ENCODE results near the gene ASCC2. TPM values are rescaled to one million over a fixed set of nuclear protein-coding genes. Genes with fewer than 3 reads are reported as not detected.
A peak's percentile ranks its signal among the peaks of the same experiment; 100 is the strongest.
"Not testable (repeated sequence)": the region's sequence is repeated elsewhere in the genome, so short reads cannot be mapped to it uniquely, and the experiment has no call there.

ASCC2 gene
- total RNA-seq, 2 donors from 2014 or later = 102 to 124 TPM

DNA sequence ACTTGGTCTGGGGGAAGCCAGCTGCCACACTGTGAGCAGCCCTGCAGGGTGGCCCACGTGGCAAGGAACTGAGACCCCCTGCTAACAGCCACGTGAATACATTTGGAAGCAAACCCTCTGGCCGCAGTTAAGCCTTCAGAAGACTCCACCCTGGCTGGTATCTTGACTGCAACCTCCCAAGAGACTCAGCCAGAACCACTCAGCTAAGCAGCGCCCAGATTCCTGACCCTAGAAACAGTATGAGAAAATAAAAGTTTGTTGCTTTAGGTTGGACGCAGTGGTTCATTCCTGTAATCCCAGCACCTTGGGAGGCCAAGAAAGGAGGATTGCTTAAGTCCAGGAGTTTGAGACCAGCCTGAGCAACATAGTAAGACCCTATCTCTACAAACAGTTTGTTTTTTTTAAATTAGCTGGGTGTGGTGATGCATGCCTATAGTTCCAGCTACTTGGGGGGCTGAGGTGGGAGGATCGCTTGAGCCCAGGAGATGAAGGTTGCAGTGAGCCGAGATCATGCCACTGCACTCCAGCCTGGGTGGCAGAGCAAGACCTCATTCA lies 79.9 kb downstream of the ASCC2 start:
- peaks cover 0 to 3% of the 10 kb centered on the region in 2 donors for H3K4me1 Mint-ChIP-seq (ENCODE audit: low read depth in 2 of 2)
- no peaks in the 10 kb centered on the region for H3K27me3 Mint-ChIP-seq
- no peak overlapping the region for H3K4me3 Mint-ChIP-seq
- DNase-seq (ENCODE audit: low spot score) = no peak
- no peak overlapping the region for H3K27ac Mint-ChIP-seq
- ATAC-seq = no peak
- no peaks in the 10 kb centered on the region for H3K36me3 Mint-ChIP-seq
- H3K9me3 Mint-ChIP-seq = no peaks in the 10 kb centered on the region

DNA sequence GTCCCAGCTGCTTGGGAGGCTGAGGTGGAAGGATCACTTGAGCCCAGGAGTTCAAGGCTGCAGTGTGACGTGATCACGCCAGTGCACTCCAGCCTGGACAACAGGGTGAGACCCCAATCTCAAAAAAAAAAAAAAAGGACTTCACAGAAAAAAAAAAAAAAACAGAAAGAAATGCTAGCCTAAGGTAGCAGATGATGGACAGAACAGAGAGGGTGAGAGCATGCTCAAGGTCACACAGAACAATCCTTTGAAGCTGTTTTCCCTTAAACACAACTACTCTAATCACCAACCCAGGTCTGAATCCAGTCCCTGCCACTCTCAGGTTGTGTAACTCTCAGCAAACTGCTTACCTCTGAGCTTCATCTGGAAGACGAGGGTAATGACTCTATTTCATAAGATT lies 81.0 kb downstream of the ASCC2 start:
- Mint-ChIP-seq H3K4me3 (no peak overlapping the region), H3K4me1 (ENCODE audit: low read depth in 2 of 2) (peaks cover 3% of the 10 kb centered on the region in 2 donors), H3K9me3 (no peaks in the 10 kb centered on the region), H3K27me3 (no peaks in the 10 kb centered on the region), H3K27ac (no peak overlapping the region), H3K36me3 (no peaks in the 10 kb centered on the region)
- ATAC-seq (no peak), DNase-seq (ENCODE audit: low spot score) (no peak)

DNA sequence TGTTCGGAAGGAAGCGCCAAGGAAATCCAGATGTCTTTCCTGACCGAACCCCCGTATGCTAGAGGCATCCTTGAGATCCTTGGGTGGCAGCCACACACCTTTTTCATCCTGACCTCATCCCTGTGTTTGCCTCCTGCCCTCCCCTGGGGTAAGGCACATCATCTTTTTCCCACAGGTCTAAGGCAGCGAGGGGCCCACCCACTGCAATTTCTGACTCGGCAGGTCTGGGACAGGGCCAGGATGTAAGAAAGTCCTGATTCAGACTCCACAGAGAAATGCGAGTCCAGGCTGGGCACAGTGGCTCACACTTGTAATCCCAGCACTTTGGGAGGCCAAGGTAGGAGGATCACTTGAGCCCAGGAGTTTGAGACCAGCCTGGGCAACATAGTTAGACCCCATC lies 81.7 kb downstream of the ASCC2 start:
- no peaks in the 10 kb centered on the region for H3K27me3 Mint-ChIP-seq
- ATAC-seq = no peak

DNA sequence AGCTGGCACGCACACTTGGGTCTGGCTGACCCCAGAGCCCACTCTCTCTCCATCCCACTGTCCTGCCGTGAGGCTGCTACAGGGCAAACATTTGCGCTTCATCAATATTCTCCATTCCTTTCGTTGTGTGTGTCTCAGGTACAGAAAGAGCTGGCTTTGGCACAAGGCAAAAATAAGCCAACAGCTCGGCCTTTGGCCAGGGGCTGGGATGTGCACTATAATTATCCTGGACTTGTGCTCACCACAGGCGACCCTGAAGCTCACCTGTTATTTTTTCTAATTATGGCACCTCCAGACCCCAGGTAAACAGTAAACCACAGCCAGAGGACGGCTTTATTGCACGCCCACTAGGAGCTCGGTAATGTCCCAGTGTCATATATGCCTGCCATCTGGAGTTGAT lies 82.2 kb downstream of the ASCC2 start:
- no peak overlapping the region for H3K4me3 Mint-ChIP-seq
- H3K36me3 Mint-ChIP-seq = no peaks in the 10 kb centered on the region
- no peak overlapping the region for H3K27ac Mint-ChIP-seq
- H3K9me3 Mint-ChIP-seq = no peaks in the 10 kb centered on the region
- peaks cover 13 to 14% of the 10 kb centered on the region in 2 donors for H3K4me1 Mint-ChIP-seq (ENCODE audit: low read depth in 2 of 2)
- ATAC-seq (no peak), DNase-seq (ENCODE audit: low spot score) (no peak)
- no peaks in the 10 kb centered on the region for H3K27me3 Mint-ChIP-seq

More for the DNA sequence above, 81.7 kb downstream of the ASCC2 start:
- no peak overlapping the region for H3K27ac Mint-ChIP-seq
- H3K9me3 Mint-ChIP-seq = no peaks in the 10 kb centered on the region
- H3K36me3 Mint-ChIP-seq = no peaks in the 10 kb centered on the region
- DNase-seq (ENCODE audit: low spot score) = no peak
- H3K4me1 Mint-ChIP-seq (ENCODE audit: low read depth in 2 of 2) = peaks cover 9% of the 10 kb centered on the region in 2 donors
- H3K4me3 Mint-ChIP-seq = no peak overlapping the region

DNA sequence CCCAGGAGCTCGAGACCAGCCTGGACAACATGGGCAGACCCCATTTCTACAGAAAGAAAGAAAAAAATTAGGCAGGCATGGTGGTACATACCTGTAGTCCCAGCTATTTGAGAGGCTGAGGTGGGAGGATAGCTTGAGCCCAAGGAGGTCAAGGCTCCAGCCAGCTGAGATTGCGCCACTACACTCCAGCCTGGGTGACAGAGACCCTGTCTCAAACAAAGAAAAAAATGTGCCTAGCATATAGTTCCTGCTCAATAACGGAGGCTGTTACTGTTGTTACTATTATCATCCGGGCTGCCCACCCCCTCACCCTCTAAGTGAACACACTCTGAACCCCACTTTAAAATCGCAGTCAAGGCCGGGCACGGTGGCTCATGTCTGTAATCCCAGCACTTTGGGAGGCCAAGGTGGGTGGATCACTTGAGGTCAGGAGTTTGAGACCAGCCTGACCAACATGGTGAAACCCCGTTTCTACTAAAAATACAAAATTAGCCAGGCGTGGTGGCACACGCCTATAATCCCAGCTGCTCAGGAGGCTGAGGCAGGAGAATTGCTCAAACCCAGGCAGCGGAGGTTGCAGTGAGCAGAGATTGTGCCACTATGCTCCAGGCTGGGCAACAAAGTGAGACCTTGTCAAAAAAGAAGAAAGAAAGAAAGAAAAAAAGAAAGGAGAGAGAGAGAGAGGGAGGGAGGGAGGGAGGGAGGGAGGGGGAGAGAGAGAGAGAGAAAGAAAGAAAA lies 83.2 kb downstream of the ASCC2 start:
- H3K27ac Mint-ChIP-seq; H3K9me3 Mint-ChIP-seq; H3K27me3 Mint-ChIP-seq; H3K4me3 Mint-ChIP-seq; DNase-seq (ENCODE audit: low spot score); ATAC-seq; H3K36me3 Mint-ChIP-seq: not testable (repeated sequence)
- peaks cover 23 to 24% of the 10 kb centered on the region in 2 donors for H3K4me1 Mint-ChIP-seq (ENCODE audit: low read depth in 2 of 2)

DNA sequence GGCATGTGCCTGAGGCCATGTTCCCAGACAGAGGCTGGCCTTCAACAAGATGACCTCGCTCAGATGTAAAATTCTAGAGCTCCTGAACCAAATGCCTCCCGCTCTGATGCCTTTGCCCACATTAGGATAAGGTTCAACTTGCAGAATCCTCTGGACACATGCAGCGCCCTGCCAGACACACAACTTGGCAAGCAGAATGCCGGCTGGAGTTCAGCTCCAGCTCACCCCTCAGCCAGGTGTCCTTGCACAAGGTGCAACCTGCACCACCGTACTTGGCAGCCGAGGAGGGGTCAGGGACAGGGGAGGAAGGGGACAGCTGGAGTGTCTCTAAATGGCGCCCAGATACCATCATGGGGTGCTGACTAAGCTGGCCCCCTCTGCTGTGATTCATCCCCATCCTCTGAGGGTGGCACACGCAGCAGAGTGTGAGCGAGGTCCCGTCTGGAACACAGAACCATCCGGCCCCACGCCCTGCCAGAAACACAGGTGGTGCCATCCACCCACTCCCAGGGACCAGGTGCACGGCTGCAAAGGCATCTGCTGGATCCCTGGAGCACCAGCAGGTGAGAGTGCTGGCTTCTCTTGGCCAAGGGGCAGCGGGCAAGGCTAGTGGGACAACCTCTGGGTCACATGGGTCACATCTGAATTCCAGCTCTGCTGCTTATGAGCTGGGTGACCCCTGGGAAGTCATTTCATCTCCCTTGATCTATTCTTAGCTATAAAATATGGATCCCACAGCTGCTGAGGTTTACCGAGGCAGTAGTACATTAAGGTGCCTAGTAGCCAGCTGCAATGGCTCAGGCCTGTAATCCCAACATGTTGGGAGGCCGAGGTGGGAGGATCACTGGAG lies 84.0 kb downstream of the ASCC2 start:
- no peak overlapping the region for H3K4me3 Mint-ChIP-seq
- DNase-seq (ENCODE audit: low spot score) (no peak), ATAC-seq (no peak)
- H3K27ac Mint-ChIP-seq = peak overlapping the region in 1 of 2 donors; percentile 95
- no peaks in the 10 kb centered on the region for H3K9me3 Mint-ChIP-seq
- H3K36me3 Mint-ChIP-seq = no peaks in the 10 kb centered on the region
- no peaks in the 10 kb centered on the region for H3K27me3 Mint-ChIP-seq
- H3K4me1 Mint-ChIP-seq (ENCODE audit: low read depth in 2 of 2) = peaks cover 24 to 27% of the 10 kb centered on the region in 2 donors

DNA sequence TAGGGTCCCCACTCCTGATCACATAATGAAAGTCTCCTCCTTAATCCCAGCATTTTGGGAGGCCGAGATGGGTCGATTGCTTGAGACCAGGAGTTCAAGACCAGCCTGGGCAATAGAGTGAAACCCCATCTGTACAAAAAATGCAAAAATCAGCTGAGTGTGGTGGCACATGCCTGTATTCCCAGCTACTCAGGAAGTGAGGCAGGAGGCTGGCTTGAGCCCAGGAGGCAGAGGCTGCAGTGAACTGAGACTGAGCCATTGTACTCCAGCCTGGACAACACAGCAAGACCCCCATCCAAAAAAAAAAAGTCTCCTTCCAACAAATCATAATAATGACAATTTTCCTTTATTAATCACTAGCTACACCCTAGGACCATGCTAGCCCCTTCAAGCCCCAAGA lies 86.4 kb downstream of the ASCC2 start:
- DNase-seq (ENCODE audit: low spot score) (no peak), ATAC-seq (no peak)
- Mint-ChIP-seq H3K36me3 (no peaks in the 10 kb centered on the region), H3K4me1 (ENCODE audit: low read depth in 2 of 2) (peaks cover 24 to 30% of the 10 kb centered on the region in 2 donors), H3K4me3 (no peak overlapping the region), H3K27ac (peak overlapping the region; percentile 81 to 95), H3K27me3 (no peaks in the 10 kb centered on the region), H3K9me3 (no peaks in the 10 kb centered on the region)

DNA sequence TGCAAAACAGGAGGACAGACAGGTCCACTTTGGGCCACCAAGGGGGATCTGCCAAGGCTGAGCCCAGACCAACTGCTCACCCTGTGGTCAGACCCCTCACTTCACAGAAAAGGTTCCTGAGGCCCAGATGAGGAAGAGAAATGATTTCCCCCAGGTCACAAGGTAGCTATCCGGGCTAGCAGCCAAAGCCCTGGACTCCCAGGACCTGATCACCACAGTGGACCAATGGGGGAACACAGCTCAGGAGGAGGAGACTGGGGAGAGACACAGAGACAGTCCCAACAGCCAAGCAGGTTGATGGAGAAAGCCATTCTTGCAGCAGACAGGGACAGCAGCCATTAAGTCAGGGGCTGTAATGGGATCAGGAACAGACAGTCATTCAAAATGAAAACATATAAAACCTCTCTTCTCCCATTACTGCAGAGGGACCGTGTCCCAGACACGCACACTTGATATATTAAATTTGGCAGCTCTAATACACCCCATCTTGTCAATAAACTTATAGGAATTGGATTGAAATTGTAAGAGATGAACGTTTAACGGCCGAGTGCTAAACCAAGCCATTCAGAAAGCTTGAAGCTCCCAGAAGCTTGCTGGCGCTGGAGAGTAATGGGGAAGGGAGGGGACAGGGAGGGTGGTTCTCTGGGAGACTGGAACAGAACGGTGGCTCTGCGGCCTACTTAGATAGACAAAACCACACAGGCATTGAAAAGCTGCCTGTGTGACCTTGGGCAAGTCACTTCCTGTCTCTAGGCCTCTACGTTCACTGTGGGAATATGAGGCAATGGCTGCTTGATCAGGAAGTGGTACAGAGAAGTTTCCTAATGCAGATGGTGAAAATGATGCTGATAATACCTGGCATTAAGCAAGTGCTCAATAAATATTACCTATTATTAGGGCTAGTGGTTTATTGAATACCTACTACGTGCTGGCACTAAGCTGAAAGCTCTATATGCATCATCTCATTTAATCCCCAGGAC lies 87.2 kb downstream of the ASCC2 start:
- peak overlapping the region; percentile 81 to 95 for H3K27ac Mint-ChIP-seq
- peak; percentile 76 for DNase-seq (ENCODE audit: low spot score)
- ATAC-seq = peak; percentile 88 to 89
- H3K9me3 Mint-ChIP-seq = no peaks in the 10 kb centered on the region
- H3K36me3 Mint-ChIP-seq = no peaks in the 10 kb centered on the region
- H3K4me3 Mint-ChIP-seq = no peak overlapping the region
- H3K4me1 Mint-ChIP-seq (ENCODE audit: low read depth in 2 of 2) = peaks cover 24 to 30% of the 10 kb centered on the region in 2 donors
- no peaks in the 10 kb centered on the region for H3K27me3 Mint-ChIP-seq

DNA sequence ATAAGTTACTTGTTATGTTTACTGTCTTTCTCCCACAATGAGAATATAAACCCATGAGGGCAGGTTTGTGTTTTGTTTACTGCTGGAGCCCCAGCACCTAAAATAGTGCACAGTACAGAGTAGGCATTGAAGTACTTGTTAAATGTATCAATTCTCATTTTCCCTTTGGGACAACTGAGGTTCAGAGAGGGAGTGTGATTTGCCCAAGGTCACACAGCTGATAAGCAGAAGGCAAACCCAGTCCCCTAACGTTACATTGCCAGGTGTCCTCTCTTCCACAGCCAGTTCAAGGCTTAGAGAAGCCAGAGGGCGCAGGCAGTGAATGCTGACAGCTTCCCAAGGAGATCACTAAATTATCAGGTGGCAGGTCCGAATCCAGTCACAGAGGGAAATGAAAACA lies 88.0 kb downstream of the ASCC2 start:
- H3K4me3 Mint-ChIP-seq = no peak overlapping the region
- DNase-seq (ENCODE audit: low spot score) = no peak
- H3K27ac Mint-ChIP-seq = peak overlapping the region; percentile 81 to 95
- no peaks in the 10 kb centered on the region for H3K9me3 Mint-ChIP-seq
- no peak for ATAC-seq
- no peaks in the 10 kb centered on the region for H3K27me3 Mint-ChIP-seq
- peaks cover 4% of the 10 kb centered on the region for H3K36me3 Mint-ChIP-seq
- H3K4me1 Mint-ChIP-seq (ENCODE audit: low read depth in 2 of 2) = peaks cover 24 to 30% of the 10 kb centered on the region in 2 donors

DNA sequence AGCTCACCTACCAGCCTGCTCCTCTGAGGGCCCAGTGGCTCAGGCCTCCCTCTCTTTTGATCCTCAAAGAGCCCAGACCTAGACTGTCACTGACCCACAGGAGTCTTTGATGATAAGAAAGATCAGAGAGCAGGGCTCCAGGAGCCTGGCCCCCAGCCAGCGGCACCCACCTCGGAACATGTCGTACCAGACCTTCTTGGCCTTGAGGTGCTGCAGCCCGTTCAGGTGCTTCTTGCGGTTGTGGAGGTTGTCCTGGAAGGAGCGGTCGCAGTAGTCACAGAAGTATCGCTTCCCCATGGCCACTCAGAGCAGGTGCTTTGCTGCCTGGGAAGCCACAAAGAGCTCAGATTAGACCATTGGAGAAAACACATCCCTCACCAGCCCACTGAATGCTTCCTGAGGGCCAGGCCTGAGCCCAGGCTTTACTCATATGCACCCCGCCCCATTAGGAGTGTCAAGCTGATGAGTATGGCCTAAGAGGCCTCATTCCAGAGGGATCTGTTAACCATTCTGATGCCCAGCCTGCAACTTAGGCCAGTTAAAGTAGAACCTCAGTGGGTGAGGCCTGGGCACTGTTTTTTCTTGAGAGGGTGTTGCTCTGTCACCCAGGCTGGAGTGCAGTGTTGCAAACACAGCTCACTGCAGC lies 89.7 kb downstream of the ASCC2 start:
- H3K36me3 Mint-ChIP-seq = peaks cover 4% of the 10 kb centered on the region
- no peaks in the 10 kb centered on the region for H3K27me3 Mint-ChIP-seq
- no peaks in the 10 kb centered on the region for H3K9me3 Mint-ChIP-seq
- DNase-seq (ENCODE audit: low spot score) (no peak), ATAC-seq (no peak)
- H3K4me3 Mint-ChIP-seq = no peak overlapping the region
- H3K4me1 Mint-ChIP-seq (ENCODE audit: low read depth in 2 of 2) = peaks cover 24 to 30% of the 10 kb centered on the region in 2 donors
- no peak overlapping the region for H3K27ac Mint-ChIP-seq

DNA sequence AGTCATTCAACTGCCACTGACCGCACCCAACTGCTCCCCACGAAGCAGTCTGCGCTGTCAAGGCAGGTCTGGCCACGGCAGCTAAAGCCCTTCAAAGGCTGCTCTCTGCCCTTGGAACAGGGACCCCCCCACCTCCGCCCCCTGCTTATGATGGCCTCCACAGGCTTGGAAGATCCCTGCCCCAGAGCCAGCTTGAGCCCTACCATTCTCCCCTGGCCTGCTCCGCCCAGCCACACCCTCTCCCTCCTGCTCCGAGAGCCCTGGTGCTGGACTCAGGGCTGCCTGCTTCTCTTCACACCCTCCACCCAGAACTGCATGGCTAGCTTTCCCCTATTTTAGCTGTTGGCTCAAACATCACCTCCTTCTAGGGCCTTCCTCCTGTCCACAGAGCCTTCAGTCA lies 90.2 kb downstream of the ASCC2 start:
- no peaks in the 10 kb centered on the region for H3K27me3 Mint-ChIP-seq
- peaks cover 4% of the 10 kb centered on the region for H3K36me3 Mint-ChIP-seq
- H3K9me3 Mint-ChIP-seq = no peaks in the 10 kb centered on the region
- DNase-seq (ENCODE audit: low spot score) (no peak), ATAC-seq (no peak)
- H3K4me3 Mint-ChIP-seq = no peak overlapping the region
- peaks cover 24 to 30% of the 10 kb centered on the region in 2 donors for H3K4me1 Mint-ChIP-seq (ENCODE audit: low read depth in 2 of 2)
- H3K27ac Mint-ChIP-seq = no peak overlapping the region

DNA sequence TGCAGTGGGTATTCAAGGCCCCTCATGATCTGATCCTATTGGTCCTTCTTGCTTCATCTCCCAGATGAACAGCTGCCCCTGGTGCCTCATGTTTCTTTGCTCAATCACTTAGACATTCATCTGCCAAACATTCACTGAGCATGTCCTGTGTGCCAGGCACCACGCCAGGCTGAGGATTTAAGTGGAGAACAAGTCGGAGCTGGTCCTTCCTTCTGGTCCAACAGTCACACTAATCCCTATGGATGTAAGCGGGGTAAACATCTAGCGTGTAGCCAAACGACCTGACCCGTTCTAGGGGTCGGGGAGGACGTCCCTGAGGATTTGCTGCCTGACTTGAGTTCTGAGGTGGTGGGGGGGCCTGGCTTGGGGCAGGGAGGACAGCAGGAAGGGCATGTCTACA lies 93.2 kb downstream of the ASCC2 start:
- ATAC-seq (no peak), DNase-seq (ENCODE audit: low spot score) (no peak)
- H3K4me1 Mint-ChIP-seq (ENCODE audit: low read depth in 2 of 2) = peaks cover under 1 to 10% of the 10 kb centered on the region in 2 donors
- no peaks in the 10 kb centered on the region for H3K9me3 Mint-ChIP-seq
- H3K27ac Mint-ChIP-seq = no peak overlapping the region
- H3K27me3 Mint-ChIP-seq = no peaks in the 10 kb centered on the region
- H3K36me3 Mint-ChIP-seq = peaks cover 4% of the 10 kb centered on the region
- H3K4me3 Mint-ChIP-seq = no peak overlapping the region

DNA sequence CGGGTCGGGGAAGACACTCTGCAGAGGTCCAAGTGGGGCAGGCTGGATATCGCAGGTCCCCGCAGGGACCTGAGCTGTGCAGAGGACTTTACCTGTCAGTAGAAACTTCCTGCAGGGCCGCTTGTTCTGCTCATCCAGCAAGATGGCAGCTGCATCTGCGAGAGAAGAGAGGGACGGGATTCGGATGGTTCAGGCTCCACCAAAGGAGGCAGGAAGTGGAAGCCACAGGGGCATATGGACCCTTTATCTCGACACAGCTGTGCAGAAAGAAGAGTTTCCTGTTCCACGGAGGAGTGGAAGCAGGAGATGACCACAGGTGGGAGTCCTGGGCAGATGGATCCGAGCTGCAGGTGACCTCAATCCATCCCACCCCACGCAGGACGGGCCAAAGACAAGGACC lies 95.7 kb downstream of the ASCC2 start:
- Mint-ChIP-seq H3K27me3 (no peaks in the 10 kb centered on the region), H3K27ac (no peak overlapping the region), H3K9me3 (no peaks in the 10 kb centered on the region), H3K4me3 (no peak overlapping the region), H3K4me1 (ENCODE audit: low read depth in 2 of 2) (no peaks in the 10 kb centered on the region), H3K36me3 (peaks cover 4% of the 10 kb centered on the region)
- DNase-seq (ENCODE audit: low spot score) (no peak), ATAC-seq (no peak)
